GM23338 (cell line): ENCODE measurements around the gene CTDSPL. TPM values are rescaled to one million over a fixed set of nuclear protein-coding genes. Genes with fewer than 3 reads are reported as not detected.

Experiments
- ATAC-seq: fragments of 200-7000 bp; cut with Tn5 transposase; 3 replicates; pipeline ENCODE4 v1.9.1; 2020
- DNase-seq: peaks from one replicate; pipeline ENCODE4 v3.0.0-alpha.2; 2015; ENCODE audit warnings: low spot score
- H2AFZ ChIP-seq: fragments of 200-600 bp; sonication (generic); 2 replicates; pipeline ENCODE4 v1.8.0; 2016; ENCODE audit warnings: antibody characterized with exemption, mild to moderate bottlenecking, moderate library complexity
- H3F3A ChIP-seq: fragments of 200-600 bp; sonication (generic); replicated peaks from 2 replicates; pipeline ENCODE4 v1.8.0; 2017; ENCODE audit warnings: antibody characterized with exemption, mixed run types, low read depth
- H3K27ac ChIP-seq: fragments of 200-600 bp; sonication (generic); 2 replicates; pipeline ENCODE4 v1.6.1; 2016; ENCODE audit warnings: low read depth
- H3K27me3 ChIP-seq: fragments of 200-600 bp; sonication (generic); 2 replicates; pipeline ENCODE4 v1.8.0; 2016; ENCODE audit warnings: mild to moderate bottlenecking, mixed run types, moderate library complexity; ENCODE audit not compliant: insufficient read depth
- H3K36me3 ChIP-seq: fragments of 200-600 bp; sonication (generic); 2 replicates; pipeline ENCODE4 v1.8.0; 2016; ENCODE audit warnings: mild to moderate bottlenecking; ENCODE audit not compliant: insufficient read depth
- H3K4me1 ChIP-seq: fragments of 200-600 bp; sonication (generic); 2 replicates; pipeline ENCODE4 v1.8.0; 2016; ENCODE audit warnings: mild to moderate bottlenecking, moderate library complexity; ENCODE audit not compliant: insufficient read depth
- H3K4me2 ChIP-seq: fragments of 200-600 bp; sonication (generic); 2 replicates; pipeline ENCODE4 v1.7.1; 2017; ENCODE audit warnings: mixed run types
- H3K4me3 ChIP-seq: fragments of 200-600 bp; sonication (generic); 2 replicates; pipeline ENCODE4 v1.6.1; 2016; ENCODE audit warnings: mixed run types
- H3K79me2 ChIP-seq: fragments of 200-600 bp; sonication (generic); replicated peaks from 2 replicates; pipeline ENCODE4 v1.8.0; 2017; ENCODE audit warnings: mild to moderate bottlenecking; ENCODE audit not compliant: insufficient read depth
- H3K9me2 ChIP-seq: fragments of 200-600 bp; sonication (generic); 2 replicates; pipeline ENCODE4 v1.8.0; 2017; ENCODE audit not compliant: insufficient read depth
- H4K20me1 ChIP-seq: fragments of 200-600 bp; sonication (generic); replicated peaks from 2 replicates; pipeline ENCODE4 v1.8.0; 2017; ENCODE audit warnings: mild to moderate bottlenecking; ENCODE audit not compliant: insufficient read depth
- H3K27ac Mint-ChIP-seq: 2 replicates; pipeline ENCODE4 v1.8.0; 2020; ENCODE audit warnings: inconsistent platforms, mild to moderate bottlenecking, moderate library complexity, mixed read lengths
- H3K27me3 Mint-ChIP-seq: 3 replicates; pipeline ENCODE4 v1.8.0; 2022; ENCODE audit warnings: low read depth, mild to moderate bottlenecking, moderate library complexity, mixed read lengths, inconsistent platforms; ENCODE audit not compliant: insufficient read depth, poor library complexity
- H3K36me3 Mint-ChIP-seq: 3 replicates; pipeline ENCODE4 v1.8.0; 2021; ENCODE audit warnings: low read depth, mild to moderate bottlenecking, inconsistent platforms, moderate library complexity, mixed read lengths
- H3K4me1 Mint-ChIP-seq: 3 replicates; pipeline ENCODE4 v1.8.0; 2020; ENCODE audit warnings: mild to moderate bottlenecking, inconsistent platforms, mixed read lengths
- H3K4me3 Mint-ChIP-seq: 3 replicates; pipeline ENCODE4 v1.8.0; 2021; ENCODE audit warnings: moderate library complexity, mild to moderate bottlenecking, inconsistent platforms, mixed read lengths
- H3K9me3 Mint-ChIP-seq: 3 replicates; pipeline ENCODE4 v1.8.0; 2020; ENCODE audit warnings: moderate library complexity, mild to moderate bottlenecking, inconsistent platforms, mixed read lengths
- CREB1 ChIP-seq: fragments of 250-450 bp; sonication (Bioruptor Pico); IDR thresholded peaks from 2 replicates; pipeline ENCODE4 v1.5.0; 2020; ENCODE audit warnings: low read depth, mild to moderate bottlenecking, moderate library complexity
- EZH2 ChIP-seq: fragments of 200-600 bp; sonication (generic); IDR thresholded peaks from one replicate; pipeline ENCODE4 v1.8.0; 2017; ENCODE audit warnings: antibody characterized with exemption, mild to moderate bottlenecking, low read depth; ENCODE audit not compliant: unreplicated experiment
- EZH2phosphoT487 ChIP-seq: fragments of 200-600 bp; sonication (generic); IDR thresholded peaks from one replicate; pipeline ENCODE4 v1.8.1; 2018; ENCODE audit warnings: antibody characterized with exemption; ENCODE audit not compliant: unreplicated experiment
- JUNB ChIP-seq: IDR thresholded peaks from one replicate; pipeline ENCODE4 v1.6.1; 2016; ENCODE audit warnings: antibody characterized with exemption; ENCODE audit not compliant: unreplicated experiment
- NANOG ChIP-seq: IDR thresholded peaks from 2 replicates; pipeline ENCODE4 v1.6.1; 2016; ENCODE audit warnings: antibody characterized with exemption, borderline replicate concordance
- POLR2AphosphoS5 ChIP-seq: IDR thresholded peaks from 2 replicates; pipeline ENCODE4 v1.6.1; 2016; ENCODE audit warnings: antibody characterized with exemption, low read depth
- STAT1 ChIP-seq: IDR thresholded peaks from one replicate; pipeline ENCODE4 v1.6.1; 2016; ENCODE audit warnings: antibody characterized with exemption; ENCODE audit not compliant: unreplicated experiment
- ZNF114 ChIP-seq: fragments of 250-450 bp; sonication (Bioruptor Pico); IDR thresholded peaks from 2 replicates; pipeline ENCODE4 v1.5.0; 2020; ENCODE audit warnings: mild to moderate bottlenecking, moderate library complexity
- ZNF331 ChIP-seq: fragments of 250-450 bp; sonication (Bioruptor Pico); IDR thresholded peaks from 2 replicates; pipeline ENCODE4 v1.5.0; 2020; ENCODE audit warnings: low read depth, mild to moderate bottlenecking, moderate library complexity
- polyA plus RNA-seq: library from polyadenylated mRNA; unstranded; fragments of >200 nt; fragmentation: Nextera tagmentation; extraction: Ambion mirVana; gene quantifications from 2 replicates; pipeline ENCODE4 v1.2.1, GENCODE V29; 2016
- total RNA-seq: library from RNA; depleted of rRNA; stranded (reverse); fragments of >200 nt; shearing (Covaris generic); gene quantifications from 2 replicates; pipeline ENCODE4 v1.2.3, GENCODE V29; 2014
- TF ChIP-seq, protein P1 (sequence below): IDR thresholded peaks from one replicate; pipeline ENCODE4 v1.6.1; 2018; ENCODE audit warnings: antibody characterized with exemption; ENCODE audit not compliant: unreplicated experiment
- TF ChIP-seq, protein P2 (sequence below): fragments of 250-450 bp; sonication (Bioruptor Pico); IDR thresholded peaks from 2 replicates; pipeline ENCODE4 v1.5.0; 2020; ENCODE audit warnings: mild to moderate bottlenecking, moderate library complexity

CTDSPL gene
- total and polyA plus RNA-seq, 2 experiments from 2014 or later = 23.2 to 42.0 TPM

DNA sequence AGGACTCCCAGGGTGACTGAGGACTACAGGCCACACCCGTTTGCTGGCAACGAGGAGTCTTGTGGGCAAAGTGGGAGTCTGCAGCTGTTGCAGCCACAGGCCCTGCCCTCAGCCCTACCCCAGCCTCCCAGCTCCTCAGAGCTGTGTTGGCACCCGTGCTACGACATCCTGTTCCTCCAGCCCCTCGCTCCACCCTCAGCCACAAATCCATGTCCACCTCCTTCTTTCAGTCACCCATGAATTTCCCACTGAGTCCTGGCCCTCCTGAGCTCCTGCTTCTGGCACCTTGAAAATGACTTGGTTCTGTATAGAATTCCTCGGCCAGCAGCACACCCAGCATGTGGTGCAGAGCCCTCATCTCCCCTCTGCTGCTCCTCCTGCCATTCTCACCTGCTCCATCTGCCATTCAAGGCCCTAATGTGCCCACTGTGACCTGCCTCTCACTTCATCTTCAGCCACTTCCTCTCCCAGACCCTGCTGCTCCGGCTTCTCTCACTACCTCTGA is 108.0 kb downstream of the CTDSPL start:
- no peaks in the 10 kb centered on the region for H3K79me2 ChIP-seq
- Mint-ChIP-seq H3K36me3 (peaks cover 6% of the 10 kb centered on the region; the same call in 2 of the 3 replicates), H3K4me3 (no peak overlapping the region), H3K27me3 (peaks cover 2% of the 10 kb centered on the region), H3K27ac (peak overlapping the region; percentile 6; the same call in 1 of the 2 replicates), H3K4me1 (peaks cover 29% of the 10 kb centered on the region), H3K9me3 (no peaks in the 10 kb centered on the region)
- no peak overlapping the region for H2AFZ ChIP-seq
- H3K9me2 ChIP-seq = no peaks in the 10 kb centered on the region
- no peak overlapping the region for H3K27ac ChIP-seq
- H3K27me3 ChIP-seq = no peaks in the 10 kb centered on the region
- H3F3A ChIP-seq = no peaks in the 10 kb centered on the region
- 0 out of 2 replicates have a peak, but pooled peaks cover 10% of the 10 kb centered on the region for H3K4me1 ChIP-seq
- ATAC-seq (no peak), DNase-seq (no peak)
- H3K36me3 ChIP-seq = no peaks in the 10 kb centered on the region
- no peak overlapping the region for H3K4me3 ChIP-seq
- no peak overlapping the region for H3K4me2 ChIP-seq
- no peaks in the 10 kb centered on the region for H4K20me1 ChIP-seq
- TF ChIP-seq EZH2 = no peak
- no peak for TF ChIP-seq CREB1
- TF ChIP-seq, protein P1, sequence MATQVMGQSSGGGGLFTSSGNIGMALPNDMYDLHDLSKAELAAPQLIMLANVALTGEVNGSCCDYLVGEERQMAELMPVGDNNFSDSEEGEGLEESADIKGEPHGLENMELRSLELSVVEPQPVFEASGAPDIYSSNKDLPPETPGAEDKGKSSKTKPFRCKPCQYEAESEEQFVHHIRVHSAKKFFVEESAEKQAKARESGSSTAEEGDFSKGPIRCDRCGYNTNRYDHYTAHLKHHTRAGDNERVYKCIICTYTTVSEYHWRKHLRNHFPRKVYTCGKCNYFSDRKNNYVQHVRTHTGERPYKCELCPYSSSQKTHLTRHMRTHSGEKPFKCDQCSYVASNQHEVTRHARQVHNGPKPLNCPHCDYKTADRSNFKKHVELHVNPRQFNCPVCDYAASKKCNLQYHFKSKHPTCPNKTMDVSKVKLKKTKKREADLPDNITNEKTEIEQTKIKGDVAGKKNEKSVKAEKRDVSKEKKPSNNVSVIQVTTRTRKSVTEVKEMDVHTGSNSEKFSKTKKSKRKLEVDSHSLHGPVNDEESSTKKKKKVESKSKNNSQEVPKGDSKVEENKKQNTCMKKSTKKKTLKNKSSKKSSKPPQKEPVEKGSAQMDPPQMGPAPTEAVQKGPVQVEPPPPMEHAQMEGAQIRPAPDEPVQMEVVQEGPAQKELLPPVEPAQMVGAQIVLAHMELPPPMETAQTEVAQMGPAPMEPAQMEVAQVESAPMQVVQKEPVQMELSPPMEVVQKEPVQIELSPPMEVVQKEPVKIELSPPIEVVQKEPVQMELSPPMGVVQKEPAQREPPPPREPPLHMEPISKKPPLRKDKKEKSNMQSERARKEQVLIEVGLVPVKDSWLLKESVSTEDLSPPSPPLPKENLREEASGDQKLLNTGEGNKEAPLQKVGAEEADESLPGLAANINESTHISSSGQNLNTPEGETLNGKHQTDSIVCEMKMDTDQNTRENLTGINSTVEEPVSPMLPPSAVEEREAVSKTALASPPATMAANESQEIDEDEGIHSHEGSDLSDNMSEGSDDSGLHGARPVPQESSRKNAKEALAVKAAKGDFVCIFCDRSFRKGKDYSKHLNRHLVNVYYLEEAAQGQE = no peak
- TF ChIP-seq ZNF331 = no peak
- no peak for TF ChIP-seq EZH2phosphoT487
- TF ChIP-seq ZNF114 (CRISPR knock-in tag) = no peak
- no peak for TF ChIP-seq POLR2AphosphoS5
- no peak for TF ChIP-seq JUNB
- TF ChIP-seq, protein P2, sequence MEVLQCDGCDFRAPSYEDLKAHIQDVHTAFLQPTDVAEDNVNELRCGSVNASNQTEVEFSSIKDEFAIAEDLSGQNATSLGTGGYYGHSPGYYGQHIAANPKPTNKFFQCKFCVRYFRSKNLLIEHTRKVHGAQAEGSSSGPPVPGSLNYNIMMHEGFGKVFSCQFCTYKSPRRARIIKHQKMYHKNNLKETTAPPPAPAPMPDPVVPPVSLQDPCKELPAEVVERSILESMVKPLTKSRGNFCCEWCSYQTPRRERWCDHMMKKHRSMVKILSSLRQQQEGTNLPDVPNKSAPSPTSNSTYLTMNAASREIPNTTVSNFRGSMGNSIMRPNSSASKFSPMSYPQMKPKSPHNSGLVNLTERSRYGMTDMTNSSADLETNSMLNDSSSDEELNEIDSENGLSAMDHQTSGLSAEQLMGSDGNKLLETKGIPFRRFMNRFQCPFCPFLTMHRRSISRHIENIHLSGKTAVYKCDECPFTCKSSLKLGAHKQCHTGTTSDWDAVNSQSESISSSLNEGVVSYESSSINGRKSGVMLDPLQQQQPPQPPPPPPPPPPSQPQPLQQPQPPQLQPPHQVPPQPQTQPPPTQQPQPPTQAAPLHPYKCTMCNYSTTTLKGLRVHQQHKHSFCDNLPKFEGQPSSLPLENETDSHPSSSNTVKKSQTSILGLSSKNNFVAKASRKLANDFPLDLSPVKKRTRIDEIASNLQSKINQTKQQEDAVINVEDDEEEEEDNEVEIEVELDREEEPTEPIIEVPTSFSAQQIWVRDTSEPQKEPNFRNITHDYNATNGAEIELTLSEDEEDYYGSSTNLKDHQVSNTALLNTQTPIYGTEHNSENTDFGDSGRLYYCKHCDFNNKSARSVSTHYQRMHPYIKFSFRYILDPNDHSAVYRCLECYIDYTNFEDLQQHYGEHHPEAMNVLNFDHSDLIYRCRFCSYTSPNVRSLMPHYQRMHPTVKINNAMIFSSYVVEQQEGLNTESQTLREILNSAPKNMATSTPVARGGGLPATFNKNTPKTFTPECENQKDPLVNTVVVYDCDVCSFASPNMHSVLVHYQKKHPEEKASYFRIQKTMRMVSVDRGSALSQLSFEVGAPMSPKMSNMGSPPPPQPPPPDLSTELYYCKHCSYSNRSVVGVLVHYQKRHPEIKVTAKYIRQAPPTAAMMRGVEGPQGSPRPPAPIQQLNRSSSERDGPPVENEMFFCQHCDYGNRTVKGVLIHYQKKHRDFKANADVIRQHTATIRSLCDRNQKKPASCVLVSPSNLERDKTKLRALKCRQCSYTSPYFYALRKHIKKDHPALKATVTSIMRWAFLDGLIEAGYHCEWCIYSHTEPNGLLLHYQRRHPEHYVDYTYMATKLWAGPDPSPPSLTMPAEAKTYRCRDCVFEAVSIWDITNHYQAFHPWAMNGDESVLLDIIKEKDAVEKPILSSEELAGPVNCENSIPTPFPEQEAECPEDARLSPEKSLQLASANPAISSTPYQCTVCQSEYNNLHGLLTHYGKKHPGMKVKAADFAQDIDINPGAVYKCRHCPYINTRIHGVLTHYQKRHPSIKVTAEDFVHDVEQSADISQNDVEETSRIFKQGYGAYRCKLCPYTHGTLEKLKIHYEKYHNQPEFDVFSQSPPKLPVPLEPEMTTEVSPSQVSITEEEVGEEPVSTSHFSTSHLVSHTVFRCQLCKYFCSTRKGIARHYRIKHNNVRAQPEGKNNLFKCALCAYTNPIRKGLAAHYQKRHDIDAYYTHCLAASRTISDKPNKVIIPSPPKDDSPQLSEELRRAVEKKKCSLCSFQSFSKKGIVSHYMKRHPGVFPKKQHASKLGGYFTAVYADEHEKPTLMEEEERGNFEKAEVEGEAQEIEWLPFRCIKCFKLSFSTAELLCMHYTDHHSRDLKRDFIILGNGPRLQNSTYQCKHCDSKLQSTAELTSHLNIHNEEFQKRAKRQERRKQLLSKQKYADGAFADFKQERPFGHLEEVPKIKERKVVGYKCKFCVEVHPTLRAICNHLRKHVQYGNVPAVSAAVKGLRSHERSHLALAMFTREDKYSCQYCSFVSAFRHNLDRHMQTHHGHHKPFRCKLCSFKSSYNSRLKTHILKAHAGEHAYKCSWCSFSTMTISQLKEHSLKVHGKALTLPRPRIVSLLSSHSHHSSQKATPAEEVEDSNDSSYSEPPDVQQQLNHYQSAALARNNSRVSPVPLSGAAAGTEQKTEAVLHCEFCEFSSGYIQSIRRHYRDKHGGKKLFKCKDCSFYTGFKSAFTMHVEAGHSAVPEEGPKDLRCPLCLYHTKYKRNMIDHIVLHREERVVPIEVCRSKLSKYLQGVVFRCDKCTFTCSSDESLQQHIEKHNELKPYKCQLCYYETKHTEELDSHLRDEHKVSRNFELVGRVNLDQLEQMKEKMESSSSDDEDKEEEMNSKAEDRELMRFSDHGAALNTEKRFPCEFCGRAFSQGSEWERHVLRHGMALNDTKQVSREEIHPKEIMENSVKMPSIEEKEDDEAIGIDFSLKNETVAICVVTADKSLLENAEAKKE (CRISPR knock-in tag) = no peak
- TF ChIP-seq NANOG = no peak
- TF ChIP-seq STAT1 = no peak
